Endothelial cell of umbilical vein (primary cell): ENCODE results near the gene FARP2. TPM values are rescaled to one million over a fixed set of nuclear protein-coding genes. Genes with fewer than 3 reads are reported as not detected.

Source experiments
- BruUV-seq: library from RNA; stranded (reverse); fragments of 400-500 nt; replicated peaks from 2 replicates; lab custom pipeline; 2021; lab: Mats Ljungman, UMichigan
- CTCF ChIA-PET: fragments of 300-600, 350-600 bp; sonication (Branson Sonifier 250); formaldehyde crosslinking; loops from one replicate; lab custom pipeline; 2021; ENCODE audit warnings: antibody characterized with exemption, inconsistent platforms; lab: Charles Lee
- POLR2A ChIA-PET: fragments of 300-600, 350-600 bp; sonication (Branson Sonifier 250); formaldehyde crosslinking; loops from one replicate; lab custom pipeline; 2021; ENCODE audit warnings: antibody characterized with exemption, inconsistent platforms; lab: Charles Lee
- DNase-seq: peaks from one replicate; pipeline ENCODE4 v3.0.0-alpha.2; 2011; ENCODE audit warnings: low read depth, low spot score
- FAIRE-seq: peaks from 2 replicates; lab custom pipeline; 2011; peaks lifted over from hg19 to GRCh38; lab: Jason Lieb, UNC
- H2AFZ ChIP-seq: 2 replicates; pipeline ENCODE4 v1.6.0; 2012; ENCODE audit warnings: low read depth, low read length, control low read depth, inconsistent platforms
- H3K27ac ChIP-seq: 2 replicates; pipeline ENCODE4 v1.5.1; 2011; ENCODE audit warnings: low read depth, mild to moderate bottlenecking, control low read depth, low read length, moderate library complexity; ENCODE audit not compliant: insufficient read depth
- H3K27me3 ChIP-seq, 2 experiments: 2 replicates each; pipeline versions ENCODE4 v1.6.0 to v1.6.1; 2011; ENCODE audit warnings: low read length in 2 of 2, mixed read lengths in 1 of 2; ENCODE audit not compliant: control insufficient read depth in 2 of 2, insufficient read depth in 2 of 2
- H3K36me3 ChIP-seq, 2 experiments: 2 replicates in 1 of 2; 3 replicates in 1 of 2; pipeline ENCODE4 v1.5.1; 2011; ENCODE audit warnings: low read length in 2 of 2, mild to moderate bottlenecking in 1 of 2, moderate library complexity in 1 of 2; ENCODE audit not compliant: control insufficient read depth in 2 of 2, insufficient read depth in 2 of 2; ENCODE audit errors: extremely low read depth in 1 of 2
- H3K4me1 ChIP-seq: 3 replicates; pipeline ENCODE4 v1.5.1; 2011; ENCODE audit warnings: mild to moderate bottlenecking, low read length; ENCODE audit not compliant: control insufficient read depth, insufficient read depth; ENCODE audit errors: extremely low read depth
- H3K4me2 ChIP-seq: 2 replicates; pipeline ENCODE4 v1.6.1; 2011; ENCODE audit warnings: low read length, control low read depth, mixed read lengths; ENCODE audit not compliant: insufficient read depth
- H3K4me3 ChIP-seq, 3 experiments: fragments of 200-600 bp in 1 of 3; sonication (generic), shearing (Covaris generic) in 1 of 3; replicated peaks in 1 of 3; 2 replicates each; pipeline ENCODE4 v1.5.1; 2011 to 2016; ENCODE audit warnings: control low read depth in 3 of 3, low read length in 3 of 3, mild to moderate bottlenecking in 2 of 3, inconsistent platforms in 1 of 3, low read depth in 1 of 3, moderate library complexity in 1 of 3; ENCODE audit not compliant: insufficient read depth in 1 of 3
- H3K79me2 ChIP-seq: 2 replicates; pipeline ENCODE4 v1.6.0; 2012; ENCODE audit warnings: low read length, inconsistent platforms; ENCODE audit not compliant: control insufficient read depth, insufficient read depth
- H3K9ac ChIP-seq: replicated peaks from 2 replicates; pipeline ENCODE3; 2011; ENCODE audit warnings: low read length, control low read depth; ENCODE audit not compliant: insufficient read depth; ENCODE audit errors: extremely low read depth
- H3K9me1 ChIP-seq: replicated peaks from 3 replicates; pipeline ENCODE4 v1.6.0; 2011; ENCODE audit warnings: mild to moderate bottlenecking, low read length; ENCODE audit not compliant: control insufficient read depth, insufficient read depth; ENCODE audit errors: extremely low read depth
- H3K9me3 ChIP-seq: replicated peaks from 2 replicates; pipeline ENCODE4 v1.5.1; 2012; ENCODE audit warnings: low read length, inconsistent platforms; ENCODE audit not compliant: control insufficient read depth, insufficient read depth
- H4K20me1 ChIP-seq: replicated peaks from 2 replicates; pipeline ENCODE3; 2011; ENCODE audit warnings: mild to moderate bottlenecking, low read length; ENCODE audit not compliant: control insufficient read depth, insufficient read depth; ENCODE audit errors: extremely low read depth
- CTCF ChIP-seq, 2 donors: IDR thresholded peaks; 1 replicate in 1 of 2; 2 replicates in 1 of 2; pipeline ENCODE4 v1.5.1; 2011; ENCODE audit warnings: low read length in 2 of 2, mild to moderate bottlenecking in 2 of 2, moderate library complexity in 2 of 2, control low read depth in 1 of 2, inconsistent platforms in 1 of 2, low read depth in 1 of 2; ENCODE audit not compliant: insufficient read depth in 1 of 2; ENCODE audit errors: extremely low read depth in 1 of 2
- EZH2 ChIP-seq: IDR thresholded peaks from 2 replicates; pipeline ENCODE4 v1.6.1; 2012; ENCODE audit warnings: borderline replicate concordance, low read depth, mild to moderate bottlenecking, moderate library complexity, low read length, inconsistent platforms; ENCODE audit not compliant: severe bottlenecking
- FOS ChIP-seq: IDR thresholded peaks from 2 replicates; pipeline ENCODE4 v1.6.1; 2011; ENCODE audit warnings: mild to moderate bottlenecking, low read length, moderate library complexity, borderline replicate concordance; ENCODE audit not compliant: insufficient read depth
- GATA2 ChIP-seq: IDR thresholded peaks from 2 replicates; pipeline ENCODE4 v1.7.0; 2011; ENCODE audit warnings: low read depth, mild to moderate bottlenecking, moderate library complexity, mixed read lengths, low read length; ENCODE audit not compliant: insufficient read length, insufficient read depth
- JUN ChIP-seq: IDR thresholded peaks from 2 replicates; pipeline ENCODE4 v1.6.1; 2011; ENCODE audit warnings: borderline replicate concordance, low read depth; ENCODE audit not compliant: insufficient read length, insufficient read depth
- MAX ChIP-seq: IDR thresholded peaks from 2 replicates; pipeline ENCODE4 v1.6.1; 2011; ENCODE audit not compliant: insufficient read depth, insufficient read length
- MYC ChIP-seq: IDR thresholded peaks from one replicate; pipeline ENCODE4 v1.6.1; 2011; ENCODE audit warnings: mild to moderate bottlenecking, low read depth, low read length
- POLR2A ChIP-seq: IDR thresholded peaks from 2 replicates; pipeline ENCODE4 v1.6.1; 2012; ENCODE audit warnings: low read depth, mild to moderate bottlenecking, control low read depth, low read length
- POLR2AphosphoS5 ChIP-seq: IDR thresholded peaks from 2 replicates; pipeline ENCODE4 v1.6.1; 2012; ENCODE audit warnings: low read depth, mild to moderate bottlenecking, control low read depth, low read length, moderate library complexity; ENCODE audit not compliant: insufficient read depth
- dilution Hi-C: fragments of 300-500 bp; cut with MboI; formaldehyde crosslinking; loops from one replicate; pipeline ENCODE4 v1.15.0; 2019; ENCODE audit warnings: low sequenced_read_pairs; ENCODE audit not compliant: extremely low pct_ligation_motif_present
- intact Hi-C: fragments of 100-400 bp; cut with micrococcal nuclease; formaldehyde crosslinking; loops from one replicate; pipeline ENCODE4 v1.10.0; 2022
- polyA plus RNA-seq, 4 experiments: library from polyadenylated mRNA; depleted of rRNA in 3 of 4; stranded (reverse) in 3 of 4; unstranded in 1 of 4; fragments of >200 nt; gene quantifications; 2 replicates each; pipeline versions ENCODE4 v1.2.1 to v1.2.3, GENCODE V29; 2011 to 2012; ENCODE audit warnings: missing spikeins in 1 of 4
- total RNA-seq: library from RNA; stranded (reverse); gene quantifications from 2 replicates; pipeline ENCODE4 v1.2.3, GENCODE V29; 2021

Gene FARP2
- total and polyA plus RNA-seq, 2 donors (not counting 3 experiments of a cell fraction or from before 2014, with no cell fraction given): 15.3 to 45.3 TPM

- no peak overlapping the region for H2AFZ ChIP-seq
- DNase-seq (no peak), FAIRE-seq (no peak)
- H4K20me1 ChIP-seq: no peaks in the 10 kb centered on the region
- H3K4me1 ChIP-seq: no peaks in the 10 kb centered on the region
- H3K27me3 ChIP-seq: no peaks in the 10 kb centered on the region
- H3K9me1 ChIP-seq: no peaks in the 10 kb centered on the region
- H3K4me3 ChIP-seq: no peak overlapping the region
- H3K4me2 ChIP-seq: no peak overlapping the region
- no peaks in the 10 kb centered on the region for H3K9me3 ChIP-seq
- H3K36me3 ChIP-seq: no peaks in the 10 kb centered on the region
- H3K27ac ChIP-seq: no peak overlapping the region
- dilution Hi-C loops (no loop called here), intact Hi-C loops (no loop called here)
- CTCF ChIA-PET: interaction anchor here (0.6 kb wide), 1 partner anchor 31 kb away, joined by 4 read pairs; no protein-coding TSS in a partner anchor
- no peak for TF ChIP-seq JUN
- no peak for TF ChIP-seq POLR2A
- TF ChIP-seq EZH2: no peak
- TF ChIP-seq FOS: no peak
- no peak for TF ChIP-seq MAX
- no peak for TF ChIP-seq CTCF (IDR thresholded peaks at IDR 0.05; ENCODE audit: extremely low read depth in 1 of 2, insufficient read depth in 1 of 2, low read depth in 1 of 2, low read length in 2 of 2)
- TF ChIP-seq MYC: no peak
- no peak for TF ChIP-seq GATA2
- TF ChIP-seq POLR2AphosphoS5: no peak
- BruUV-seq: no TSS peak
- H3K79me2 ChIP-seq: no peaks in the 10 kb centered on the region
- H3K9ac ChIP-seq: no peak overlapping the region
- POLR2A ChIA-PET: no interaction called here
Observed at GRCh38 chr2:241399941-241400922, 44.1 kb downstream of the FARP2 start.
